Gastroesophageal sphincter (tissue), 3 donors: ENCODE data around the gene CDK8.

Source experiments
- EP300 ChIP-seq: sonication (generic); formaldehyde crosslinking; IDR thresholded peaks from one replicate; pipeline ENCODE4 v1.6.1; 2017; ENCODE audit warnings: antibody characterized with exemption, mild to moderate bottlenecking
- POLR2A ChIP-seq, 2 donors: fragments of 450-650 bp; IDR thresholded peaks; one replicate each; pipeline ENCODE4 v1.6.1; 2017; ENCODE audit warnings: antibody characterized with exemption in 2 of 2, mild to moderate bottlenecking in 2 of 2, moderate library complexity in 1 of 2
- POLR2AphosphoS5 ChIP-seq: sonication (generic); formaldehyde crosslinking; IDR thresholded peaks from one replicate; pipeline ENCODE4 v1.6.1; 2017; ENCODE audit warnings: antibody characterized with exemption
- TF ChIP-seq, protein P1 (sequence below), 4 experiments: fragments of 200-600 bp in 2 of 4; fragments of 450-650 bp in 2 of 4; sonication (generic) in 1 of 4; IDR thresholded peaks; one replicate each; pipeline ENCODE4 v1.5.1; 2017 to 2019; ENCODE audit warnings: antibody characterized with exemption in 4 of 4, mild to moderate bottlenecking in 2 of 4, moderate library complexity in 2 of 4

GRCh38 chr13:26225896-26226617 lies 27.9 kb upstream of the CDK8 start:
- TF ChIP-seq POLR2A (IDR thresholded peaks at IDR 0.05) (no peak), POLR2AphosphoS5 (no peak), EP300 (no peak)
- TF ChIP-seq, protein P1, sequence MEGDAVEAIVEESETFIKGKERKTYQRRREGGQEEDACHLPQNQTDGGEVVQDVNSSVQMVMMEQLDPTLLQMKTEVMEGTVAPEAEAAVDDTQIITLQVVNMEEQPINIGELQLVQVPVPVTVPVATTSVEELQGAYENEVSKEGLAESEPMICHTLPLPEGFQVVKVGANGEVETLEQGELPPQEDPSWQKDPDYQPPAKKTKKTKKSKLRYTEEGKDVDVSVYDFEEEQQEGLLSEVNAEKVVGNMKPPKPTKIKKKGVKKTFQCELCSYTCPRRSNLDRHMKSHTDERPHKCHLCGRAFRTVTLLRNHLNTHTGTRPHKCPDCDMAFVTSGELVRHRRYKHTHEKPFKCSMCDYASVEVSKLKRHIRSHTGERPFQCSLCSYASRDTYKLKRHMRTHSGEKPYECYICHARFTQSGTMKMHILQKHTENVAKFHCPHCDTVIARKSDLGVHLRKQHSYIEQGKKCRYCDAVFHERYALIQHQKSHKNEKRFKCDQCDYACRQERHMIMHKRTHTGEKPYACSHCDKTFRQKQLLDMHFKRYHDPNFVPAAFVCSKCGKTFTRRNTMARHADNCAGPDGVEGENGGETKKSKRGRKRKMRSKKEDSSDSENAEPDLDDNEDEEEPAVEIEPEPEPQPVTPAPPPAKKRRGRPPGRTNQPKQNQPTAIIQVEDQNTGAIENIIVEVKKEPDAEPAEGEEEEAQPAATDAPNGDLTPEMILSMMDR (IDR thresholded peaks at IDR 0.05), result no peak
